SK-N-SH treated with all-trans-retinoic acid at 6 μM for 48 hours (cell line): ENCODE data around the gene TMEM240.

Experiments used
- ARNTL ChIP-seq: fragments of 450-650 bp; formaldehyde crosslinking; IDR thresholded peaks from 2 replicates; pipeline ENCODE4 v1.5.0; 2020; ENCODE audit warnings: low read depth, mild to moderate bottlenecking, moderate library complexity, borderline replicate concordance
- ESRRG ChIP-seq: fragments of 250-450 bp; sonication (Bioruptor Pico); IDR thresholded peaks from 2 replicates; pipeline ENCODE4 v1.6.1; 2021; ENCODE audit warnings: mild to moderate bottlenecking
- TCF4 ChIP-seq: fragments of 250-450 bp; sonication (Bioruptor Pico); IDR thresholded peaks from 2 replicates; pipeline ENCODE4 v1.8.0; 2021; ENCODE audit warnings: mild to moderate bottlenecking, moderate library complexity, borderline replicate concordance
- TSHZ2 ChIP-seq: fragments of 250-450 bp; sonication (Bioruptor Pico); IDR thresholded peaks from 2 replicates; pipeline ENCODE4 v1.5.0; 2020; ENCODE audit warnings: mild to moderate bottlenecking, moderate library complexity
- ZFP3 ChIP-seq: fragments of 250-450 bp; sonication (Bioruptor Pico); IDR thresholded peaks from 2 replicates; pipeline ENCODE4 v1.5.0; 2020; ENCODE audit warnings: mild to moderate bottlenecking, moderate library complexity
- TF ChIP-seq, protein P1 (sequence below): fragments of 250-450 bp; sonication (Bioruptor Pico); IDR thresholded peaks from 2 replicates; pipeline ENCODE4 v1.8.0; 2020; ENCODE audit warnings: mild to moderate bottlenecking, moderate library complexity, borderline replicate concordance

DNA sequence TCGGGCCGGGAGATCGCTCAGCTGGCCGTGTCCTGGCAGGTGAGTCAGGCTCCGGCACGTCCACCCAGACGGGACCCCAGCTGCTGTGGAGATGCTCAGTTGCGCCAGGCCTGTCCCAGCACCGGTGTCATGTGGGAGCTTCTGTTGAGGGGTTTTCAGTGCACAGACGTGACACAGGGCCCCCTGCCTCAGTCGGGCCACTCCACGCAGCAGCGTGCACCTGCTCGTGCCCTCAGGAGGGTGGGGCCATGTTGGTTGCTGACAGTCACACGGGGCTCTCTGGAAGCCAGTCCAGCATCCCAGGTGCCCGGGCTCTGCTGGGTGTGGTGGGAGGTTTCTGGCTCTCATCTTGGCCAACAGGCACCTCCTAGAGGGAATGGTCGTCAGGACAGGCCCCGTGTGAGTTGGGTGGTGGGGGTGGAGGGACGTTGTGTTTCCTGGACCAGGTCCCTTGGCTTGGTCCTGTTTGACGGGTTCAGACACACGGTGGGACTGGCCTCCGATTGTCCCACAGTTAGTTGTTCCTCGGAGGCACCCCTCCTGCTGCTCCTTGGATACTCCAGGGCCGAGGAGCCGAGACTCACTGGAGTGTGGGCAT lies 49.7 kb downstream of the TMEM240 start:
- TF ChIP-seq, protein P1, sequence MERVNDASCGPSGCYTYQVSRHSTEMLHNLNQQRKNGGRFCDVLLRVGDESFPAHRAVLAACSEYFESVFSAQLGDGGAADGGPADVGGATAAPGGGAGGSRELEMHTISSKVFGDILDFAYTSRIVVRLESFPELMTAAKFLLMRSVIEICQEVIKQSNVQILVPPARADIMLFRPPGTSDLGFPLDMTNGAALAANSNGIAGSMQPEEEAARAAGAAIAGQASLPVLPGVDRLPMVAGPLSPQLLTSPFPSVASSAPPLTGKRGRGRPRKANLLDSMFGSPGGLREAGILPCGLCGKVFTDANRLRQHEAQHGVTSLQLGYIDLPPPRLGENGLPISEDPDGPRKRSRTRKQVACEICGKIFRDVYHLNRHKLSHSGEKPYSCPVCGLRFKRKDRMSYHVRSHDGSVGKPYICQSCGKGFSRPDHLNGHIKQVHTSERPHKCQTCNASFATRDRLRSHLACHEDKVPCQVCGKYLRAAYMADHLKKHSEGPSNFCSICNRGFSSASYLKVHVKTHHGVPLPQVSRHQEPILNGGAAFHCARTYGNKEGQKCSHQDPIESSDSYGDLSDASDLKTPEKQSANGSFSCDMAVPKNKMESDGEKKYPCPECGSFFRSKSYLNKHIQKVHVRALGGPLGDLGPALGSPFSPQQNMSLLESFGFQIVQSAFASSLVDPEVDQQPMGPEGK (CRISPR knock-in tag): no peak
- no peak for TF ChIP-seq ARNTL (CRISPR knock-in tag)
- TF ChIP-seq TSHZ2 (CRISPR knock-in tag): no peak
- TF ChIP-seq ESRRG (CRISPR knock-in tag): no peak
- TF ChIP-seq TCF4 (CRISPR knock-in tag): no peak
- no peak for TF ChIP-seq ZFP3 (CRISPR knock-in tag)
